RCC 7860 (cell line): ENCODE measurements around the gene RAPGEF1.

Experiments used
- DNase-seq: peaks from one replicate; pipeline ENCODE4 v3.0.0-alpha.2; 2015; ENCODE audit warnings: low spot score
- FAIRE-seq: peaks from 2 replicates; lab custom pipeline; 2012; peaks lifted over from hg19 to GRCh38; lab: Jason Lieb, UNC

RAPGEF1 gene

DNA sequence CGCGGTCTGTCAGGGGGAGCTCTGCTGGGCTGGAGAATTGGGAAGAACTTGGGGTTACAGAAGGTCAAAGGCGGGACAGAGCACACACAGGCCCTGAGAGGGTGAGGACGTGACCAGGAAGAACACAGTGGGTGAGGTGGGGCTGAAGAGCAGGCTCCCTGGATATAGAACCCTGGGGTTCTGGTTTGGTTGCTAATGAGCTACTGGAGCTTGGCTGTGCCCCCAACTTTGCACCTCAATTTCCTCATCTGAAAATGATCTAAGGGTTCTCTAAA, 110.7 kb downstream of the RAPGEF1 start:
- DNase-seq, result no peak
- FAIRE-seq, result no peak

DNA sequence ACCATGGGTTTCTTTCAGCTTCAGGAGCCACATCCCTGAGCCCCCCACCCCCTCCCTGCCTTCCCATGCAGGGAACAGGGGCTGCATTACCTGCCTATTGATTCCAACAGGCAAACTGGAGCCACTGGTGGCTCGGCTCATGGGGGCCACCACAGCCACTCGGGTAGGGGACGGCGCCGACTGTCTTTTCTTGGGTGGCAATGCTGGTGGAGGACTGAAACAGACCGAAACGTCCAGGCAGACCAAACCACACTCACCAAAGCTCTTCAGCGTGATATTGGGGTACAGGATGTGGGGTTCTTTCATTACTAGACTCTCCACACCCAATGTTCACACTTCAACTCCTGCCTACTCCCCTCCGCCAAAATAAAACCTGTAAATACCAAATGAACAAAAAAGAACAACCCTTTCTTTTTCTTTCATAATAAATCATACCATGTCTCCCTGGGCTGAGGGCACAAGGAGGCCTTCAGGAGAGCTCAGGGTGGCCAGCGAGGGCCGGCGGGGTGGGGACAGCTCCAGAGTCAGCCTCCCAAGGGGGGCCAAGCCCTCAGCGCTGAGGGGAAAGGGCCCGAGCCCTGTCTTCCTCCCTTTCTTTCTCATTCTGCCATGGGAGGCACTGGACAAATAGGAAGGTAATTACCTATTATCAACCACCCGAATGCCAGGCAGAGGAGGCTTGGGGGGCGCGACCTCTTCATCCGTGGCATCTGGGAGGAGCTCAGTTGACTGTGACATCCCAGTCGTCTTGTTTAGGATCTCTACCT, 111.2 kb downstream of the RAPGEF1 start:
- DNase-seq, result no peak
- no peak for FAIRE-seq

DNA sequence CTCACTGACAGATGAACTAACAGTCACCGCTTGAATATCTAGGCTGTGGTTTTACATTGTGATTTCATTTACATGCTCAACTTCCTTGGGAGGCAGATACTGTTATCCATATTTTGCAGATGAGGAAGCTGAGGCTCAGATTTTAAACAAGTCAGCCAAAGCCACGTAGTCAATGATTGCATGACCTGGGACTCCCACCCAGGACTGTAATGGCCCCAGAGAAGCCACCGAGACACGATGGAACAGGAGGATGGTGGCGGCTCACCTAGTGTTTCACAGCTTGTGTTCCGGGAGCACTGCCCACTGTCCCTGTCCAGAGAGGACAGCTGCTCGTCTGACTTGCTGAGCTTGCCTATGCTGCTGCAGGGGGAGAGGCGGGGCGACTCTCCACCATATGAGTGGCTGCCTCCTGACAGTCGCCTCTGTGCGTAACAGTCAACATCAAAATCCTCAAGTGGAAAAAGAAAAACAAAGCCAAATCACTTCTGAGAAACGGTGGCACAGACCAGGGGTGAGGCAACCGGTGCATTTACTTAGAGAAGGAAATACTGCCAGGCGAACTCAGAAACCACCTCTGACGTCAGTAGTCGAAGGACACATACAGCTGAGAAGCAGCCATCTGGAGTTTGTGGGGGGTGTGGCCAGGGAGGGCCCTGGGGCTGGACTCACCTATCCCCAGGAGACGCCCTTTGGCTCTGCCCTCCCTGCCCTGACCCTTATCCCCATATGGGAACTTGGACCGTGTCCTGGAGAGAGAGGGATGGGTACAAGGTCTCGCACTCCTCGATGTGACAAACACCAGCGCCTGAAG, 112.0 kb downstream of the RAPGEF1 start:
- FAIRE-seq (peak; percentile 46), DNase-seq (peak; percentile 48)

DNA sequence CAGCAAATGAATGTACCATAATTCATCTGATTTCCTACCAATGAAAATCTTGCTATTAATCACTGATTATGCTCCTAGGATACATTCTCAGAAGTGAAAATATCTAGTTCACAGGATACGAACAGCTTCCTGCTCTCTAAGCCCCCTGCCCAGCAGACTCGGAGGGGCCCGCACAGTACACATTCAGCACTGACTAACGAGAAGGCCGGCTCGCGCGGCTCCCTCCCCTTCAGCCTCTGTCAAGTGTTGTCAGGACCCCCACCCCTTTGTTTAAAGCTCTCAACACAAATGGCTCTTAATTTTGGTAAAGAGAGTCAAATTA, 112.6 kb downstream of the RAPGEF1 start:
- FAIRE-seq, result no peak

DNA sequence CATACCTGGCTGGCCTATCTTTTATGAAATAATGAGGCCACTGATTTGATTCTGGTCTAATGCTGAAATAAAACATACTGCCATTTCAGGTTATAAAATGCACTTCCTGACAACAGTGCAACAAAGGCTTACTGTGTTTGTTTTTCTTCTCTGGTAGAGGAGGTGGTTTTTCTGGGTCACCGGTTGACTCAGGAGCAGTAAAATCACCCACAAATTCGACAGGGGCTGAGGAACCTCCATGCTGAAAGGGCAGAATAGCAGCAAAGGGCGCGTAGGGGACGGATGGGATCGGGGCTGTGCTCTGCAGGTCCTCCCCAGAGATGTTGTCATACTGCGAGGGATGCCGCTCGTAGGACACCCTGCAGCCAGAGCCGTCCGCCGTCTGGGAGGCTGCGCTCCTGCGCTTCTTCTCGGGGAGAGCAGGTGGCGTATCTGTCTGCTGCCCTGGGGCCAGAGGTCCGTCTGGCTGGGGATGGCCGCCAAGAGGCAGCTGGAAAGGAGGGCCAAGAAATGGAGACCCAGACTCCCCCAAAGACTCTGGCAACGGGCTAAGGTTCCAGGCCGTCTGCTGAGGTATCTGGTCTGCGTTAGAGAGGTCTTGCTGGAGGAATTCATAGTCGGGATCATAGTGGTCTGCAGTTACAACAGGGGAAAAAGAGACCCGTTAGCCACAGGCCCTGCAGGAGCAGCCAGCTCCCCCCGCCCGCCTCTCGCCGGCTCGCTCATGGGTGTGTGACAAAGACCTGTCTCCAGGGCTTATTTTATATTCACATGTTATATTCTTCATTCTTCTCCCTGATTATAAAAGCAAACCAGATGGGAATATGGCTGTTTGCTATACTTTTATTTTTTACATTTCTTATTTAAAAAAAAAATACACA, 113.8 kb downstream of the RAPGEF1 start:
- DNase-seq (no peak), FAIRE-seq (no peak)

More for the DNA sequence above, 112.6 kb downstream of the RAPGEF1 start:
- no peak for DNase-seq

DNA sequence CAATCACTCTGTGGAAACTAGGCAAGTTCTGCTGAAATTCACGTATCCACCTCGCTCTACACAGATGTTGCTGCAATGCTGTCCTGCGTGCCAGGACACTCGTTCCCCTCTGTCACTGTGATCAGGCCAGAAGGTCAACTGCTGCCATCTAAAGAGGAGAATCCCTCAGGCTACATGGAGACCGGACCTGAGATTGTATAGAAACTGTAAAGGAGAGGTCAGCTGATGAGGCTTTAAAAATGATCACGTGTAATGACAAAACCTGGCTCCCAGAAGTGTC, 114.4 kb downstream of the RAPGEF1 start:
- FAIRE-seq, result no peak
- DNase-seq, result no peak

DNA sequence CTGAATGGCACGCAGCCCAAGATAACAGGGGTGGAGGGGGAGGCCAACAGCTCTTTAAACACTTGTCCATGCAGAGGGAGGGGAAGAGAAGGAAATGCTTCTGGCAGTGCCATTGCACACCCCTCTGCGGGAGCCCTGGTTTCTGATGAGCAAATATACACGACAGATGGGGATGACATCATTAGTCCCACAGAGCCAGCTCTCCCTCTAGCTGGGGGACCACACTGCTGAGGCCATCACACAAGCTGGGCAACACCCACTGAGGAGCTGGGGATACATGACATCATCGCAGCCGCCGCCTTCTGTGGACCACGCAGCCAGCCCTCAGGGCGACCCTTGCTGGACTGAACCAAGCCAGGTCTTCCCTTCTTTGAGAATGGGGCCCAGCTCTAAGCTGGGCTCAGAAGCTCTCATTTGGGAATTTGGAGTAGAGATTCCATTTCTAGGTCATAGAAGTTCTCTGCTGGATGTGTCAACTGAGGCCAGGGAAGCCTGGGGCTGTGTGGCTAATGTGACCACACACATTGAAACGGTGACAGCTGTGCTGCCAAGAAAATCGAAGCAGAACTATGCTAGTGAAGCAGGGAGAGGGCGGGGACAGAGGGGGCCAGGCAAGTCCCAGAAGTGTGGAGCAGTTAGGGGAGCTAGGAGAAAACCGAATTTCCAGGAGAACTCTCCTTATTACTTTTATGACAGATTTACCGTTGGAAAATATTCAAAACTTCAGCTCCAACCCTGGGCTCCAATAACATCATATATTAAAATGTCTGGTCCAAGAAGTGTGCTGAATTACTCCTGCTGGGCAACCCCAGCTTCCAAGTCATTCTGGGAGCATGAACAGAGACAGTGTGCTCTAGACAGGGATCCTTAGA, 115.0 kb downstream of the RAPGEF1 start:
- FAIRE-seq, result no peak
- DNase-seq, result no peak

DNA sequence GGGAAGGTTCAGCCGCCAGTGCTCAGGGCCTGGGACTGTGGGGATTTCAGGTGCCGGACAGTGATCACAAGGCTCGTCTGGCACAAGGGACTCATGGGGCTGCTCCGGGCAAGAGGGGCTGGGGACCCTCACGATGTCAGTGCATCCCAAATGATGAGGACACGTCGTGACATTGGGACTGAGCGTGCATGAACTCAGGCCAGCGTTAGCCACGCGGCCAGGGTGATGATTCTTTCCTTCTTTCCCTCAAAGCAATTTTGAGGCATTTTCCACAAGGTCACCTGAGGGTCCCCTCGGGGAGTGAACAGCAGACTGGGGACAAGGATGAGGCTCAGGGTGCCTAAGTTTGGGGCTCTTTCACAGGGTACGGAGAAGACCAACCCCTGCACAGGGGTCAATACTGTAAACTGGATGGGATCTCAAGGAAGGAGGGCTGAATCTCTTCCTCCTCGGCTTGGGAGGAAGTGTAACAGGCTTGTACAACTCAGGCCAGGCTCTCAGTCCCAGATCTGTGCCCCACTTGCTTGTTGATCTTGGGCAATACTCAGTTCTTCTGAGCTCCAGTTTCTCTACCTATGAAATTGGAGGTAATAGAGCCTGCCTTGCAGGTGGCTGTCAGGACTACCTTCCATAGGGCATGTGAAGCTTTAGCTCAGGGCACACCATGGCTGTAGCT, 116.1 kb downstream of the RAPGEF1 start:
- FAIRE-seq (no peak), DNase-seq (no peak)

DNA sequence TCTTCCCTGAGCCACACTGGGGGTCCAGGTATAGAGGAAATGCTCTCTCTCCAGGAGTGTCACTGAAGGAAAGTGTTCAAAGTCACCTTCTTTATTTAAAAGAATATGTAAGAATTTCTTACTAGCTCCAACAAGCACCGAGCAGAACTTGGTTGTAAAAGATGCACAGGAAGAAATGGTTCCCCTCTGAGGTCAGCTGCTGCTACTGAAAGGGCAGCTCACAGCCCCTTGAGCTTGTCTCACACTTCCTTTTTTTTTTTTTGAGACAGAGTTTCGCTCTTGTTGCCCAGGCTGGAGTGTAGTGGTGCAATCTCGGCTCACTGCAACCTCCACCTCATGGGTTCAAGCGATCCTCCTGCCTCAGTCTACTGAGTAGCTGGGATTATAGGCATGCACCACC, 117.4 kb downstream of the RAPGEF1 start:
- DNase-seq (no peak), FAIRE-seq (no peak)

DNA sequence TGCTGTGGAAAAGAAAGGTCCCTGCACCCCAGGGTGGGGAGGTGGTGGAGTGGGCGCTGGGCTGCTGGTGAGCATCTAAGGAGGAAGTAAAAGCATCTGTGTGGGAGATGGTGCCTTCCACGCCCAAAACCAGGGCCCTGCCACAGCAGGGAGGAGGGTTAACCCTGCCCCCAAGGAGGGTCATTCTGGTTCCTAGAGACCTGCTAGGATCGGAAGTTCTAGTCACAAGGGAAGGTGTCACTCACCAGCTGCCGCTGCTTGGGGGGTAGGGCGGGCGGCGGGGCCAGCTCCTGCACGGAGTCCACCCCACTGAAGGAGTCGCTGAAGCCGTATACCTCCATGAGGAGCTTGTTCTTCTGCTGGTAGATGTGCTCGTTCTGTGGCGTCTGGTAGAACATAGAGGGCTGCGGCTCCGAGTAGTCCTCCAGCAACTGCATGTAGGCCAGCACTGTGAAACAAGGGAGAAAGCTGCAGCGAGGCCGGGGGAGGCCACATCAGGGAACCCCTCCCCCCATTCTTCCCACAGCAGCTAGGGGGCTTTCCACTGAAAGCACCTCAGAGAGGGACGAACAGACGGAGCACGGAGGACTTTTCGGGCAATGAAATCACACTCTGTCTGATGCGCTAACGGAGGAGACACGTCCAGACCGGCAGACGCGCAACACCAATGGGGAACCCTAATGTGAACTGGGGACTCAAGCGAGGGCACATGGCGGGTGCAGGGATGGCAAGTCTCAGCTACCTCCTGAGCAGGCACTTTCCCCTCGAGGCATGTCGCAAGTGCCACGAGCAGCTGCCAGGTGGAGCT, 118.1 kb downstream of the RAPGEF1 start:
- DNase-seq (no peak), FAIRE-seq (no peak)

DNA sequence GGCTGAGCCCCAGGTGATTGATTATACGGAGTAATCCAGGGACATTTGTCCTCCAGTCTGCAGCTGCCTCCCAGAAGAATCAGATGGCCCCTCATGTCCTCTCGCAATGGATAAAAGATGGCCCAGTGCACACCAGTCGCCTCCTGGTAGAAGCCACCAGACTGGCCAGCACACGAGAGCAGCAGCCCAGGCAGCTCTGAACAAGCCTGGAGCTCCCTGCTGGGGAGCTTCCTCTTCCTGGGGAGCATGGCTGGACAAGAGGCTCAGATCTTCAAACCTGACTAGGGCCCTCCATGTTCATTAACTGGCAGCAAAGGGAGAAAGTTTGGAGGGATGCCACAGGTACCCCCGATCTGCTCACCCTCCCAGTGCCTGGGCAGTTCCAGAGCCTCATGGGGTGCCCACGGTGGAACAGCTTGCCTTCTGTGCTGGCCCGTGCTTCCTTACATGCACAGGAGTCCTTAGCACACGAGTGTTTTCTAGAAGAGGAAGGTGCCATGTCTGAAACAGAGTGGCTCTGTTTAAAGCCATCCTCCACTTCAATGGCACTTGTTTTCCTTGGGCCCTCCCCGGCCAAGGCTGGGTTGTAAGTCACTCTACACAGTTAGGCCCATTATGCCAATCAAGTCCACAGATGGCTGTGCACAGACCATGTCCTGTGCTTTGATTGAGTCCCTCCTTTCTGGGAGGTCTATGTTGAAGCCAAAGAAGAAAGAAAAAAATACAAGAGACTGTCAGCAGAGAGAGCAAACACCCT, 118.9 kb downstream of the RAPGEF1 start:
- no peak for DNase-seq
- FAIRE-seq, result no peak

DNA sequence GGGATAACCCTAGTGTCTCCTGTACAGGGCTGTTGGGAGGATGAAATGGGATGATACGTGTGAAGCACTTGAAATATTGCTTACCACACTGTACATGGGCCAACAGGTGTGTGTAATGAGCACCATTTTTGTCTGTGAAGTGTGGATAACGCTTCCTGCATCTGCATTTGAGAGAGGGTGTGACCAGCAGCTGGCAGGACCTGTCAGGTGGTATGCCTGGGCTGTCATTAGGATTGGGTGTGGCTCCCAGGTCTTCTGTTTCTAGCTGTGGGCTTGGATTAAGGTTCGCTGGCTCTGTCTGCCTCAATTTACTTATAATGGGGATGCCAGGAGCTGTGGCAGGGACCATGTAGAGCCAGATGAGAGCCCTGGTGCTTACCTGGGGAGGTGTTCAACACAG, 120.2 kb downstream of the RAPGEF1 start:
- no peak for FAIRE-seq
- no peak for DNase-seq

DNA sequence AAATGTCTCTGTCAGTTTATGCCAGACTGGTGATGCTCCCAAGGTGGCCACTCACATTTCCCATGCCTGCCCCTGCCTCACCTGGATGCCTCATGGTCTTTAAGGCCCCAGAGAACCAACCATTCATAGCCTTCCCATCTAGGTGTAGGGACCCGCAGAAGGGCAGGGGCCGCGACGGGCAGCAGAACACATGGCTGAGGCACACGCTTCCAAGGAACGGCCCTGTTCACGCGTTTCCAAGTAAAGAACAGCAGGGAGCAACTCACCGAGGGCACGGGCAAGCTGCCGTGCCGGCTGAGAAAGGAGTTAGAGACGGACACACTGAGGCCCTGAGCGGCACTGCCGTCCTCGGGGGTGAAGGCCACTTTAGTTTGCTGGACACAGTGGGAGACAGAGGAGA, 121.1 kb downstream of the RAPGEF1 start:
- FAIRE-seq (no peak), DNase-seq (no peak)

DNA sequence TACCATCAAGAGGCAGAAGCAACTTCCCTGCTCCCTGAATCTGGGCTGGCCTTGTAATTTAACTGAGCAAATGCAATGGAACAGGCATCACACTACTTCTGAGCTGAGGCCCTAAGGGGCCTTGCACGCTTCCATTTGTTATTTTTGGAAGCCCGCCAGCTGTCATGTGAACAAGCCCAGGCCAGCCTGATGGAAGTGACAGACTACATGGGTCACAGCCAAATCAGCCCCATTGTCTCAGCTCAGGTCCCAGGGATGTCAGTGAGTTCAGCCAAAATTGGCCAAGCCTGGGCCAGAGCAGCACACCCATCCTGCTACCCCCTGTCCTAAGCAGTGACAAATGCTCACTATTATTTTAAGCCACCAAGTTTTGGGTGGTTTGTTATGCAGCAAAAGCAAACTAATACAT, 121.8 kb downstream of the RAPGEF1 start:
- DNase-seq, result peak; percentile 6
- FAIRE-seq, result no peak

DNA sequence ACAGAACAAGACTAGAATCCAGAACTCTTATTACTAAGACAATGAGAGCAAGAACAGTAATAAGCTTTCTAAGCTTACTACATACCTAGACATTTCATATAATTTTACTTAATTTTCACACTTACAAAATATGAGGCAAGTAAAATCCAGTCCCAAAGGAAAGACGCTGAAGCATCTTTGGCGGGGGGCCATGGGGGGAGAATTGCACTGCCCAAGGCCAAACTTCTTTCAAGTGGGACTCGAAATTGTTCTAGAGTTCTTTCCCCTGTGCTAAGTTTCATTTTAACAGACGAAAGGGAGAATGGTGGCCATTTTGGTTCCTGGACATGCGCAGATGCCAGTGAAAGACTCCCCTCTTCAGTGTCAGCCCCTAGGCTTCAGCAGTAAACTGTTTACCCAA, 122.3 kb downstream of the RAPGEF1 start:
- FAIRE-seq (no peak), DNase-seq (no peak)

DNA sequence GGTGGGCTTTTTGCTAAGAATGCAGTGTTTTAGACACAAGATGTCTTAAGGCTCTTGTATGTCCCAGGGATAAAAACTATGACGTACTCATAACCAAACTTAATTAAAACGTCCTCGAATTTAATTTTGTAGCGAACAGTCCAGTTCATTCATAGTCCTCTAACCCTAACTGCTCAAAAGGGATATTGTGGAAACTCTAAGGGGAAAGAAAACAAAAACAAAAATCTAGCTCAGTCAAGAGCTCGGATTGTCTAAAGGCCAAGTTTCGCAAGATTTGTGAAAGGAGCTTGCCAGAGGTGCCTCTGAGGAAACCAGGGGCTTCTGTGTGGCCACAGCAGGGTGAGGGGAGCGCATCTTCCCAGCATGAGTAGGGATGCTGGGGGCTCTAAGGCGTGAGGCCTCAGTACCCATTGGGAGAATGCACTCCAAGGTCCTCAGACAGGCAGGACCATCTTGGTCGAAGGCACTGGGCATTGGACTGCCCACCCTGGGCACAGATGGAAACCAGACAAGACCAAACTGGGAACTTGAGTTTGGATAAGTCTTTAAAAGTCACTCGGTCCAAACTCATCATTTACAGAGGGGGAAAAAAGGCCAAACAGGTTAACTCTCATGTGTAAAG, 122.8 kb downstream of the RAPGEF1 start:
- FAIRE-seq (no peak), DNase-seq (no peak)

DNA sequence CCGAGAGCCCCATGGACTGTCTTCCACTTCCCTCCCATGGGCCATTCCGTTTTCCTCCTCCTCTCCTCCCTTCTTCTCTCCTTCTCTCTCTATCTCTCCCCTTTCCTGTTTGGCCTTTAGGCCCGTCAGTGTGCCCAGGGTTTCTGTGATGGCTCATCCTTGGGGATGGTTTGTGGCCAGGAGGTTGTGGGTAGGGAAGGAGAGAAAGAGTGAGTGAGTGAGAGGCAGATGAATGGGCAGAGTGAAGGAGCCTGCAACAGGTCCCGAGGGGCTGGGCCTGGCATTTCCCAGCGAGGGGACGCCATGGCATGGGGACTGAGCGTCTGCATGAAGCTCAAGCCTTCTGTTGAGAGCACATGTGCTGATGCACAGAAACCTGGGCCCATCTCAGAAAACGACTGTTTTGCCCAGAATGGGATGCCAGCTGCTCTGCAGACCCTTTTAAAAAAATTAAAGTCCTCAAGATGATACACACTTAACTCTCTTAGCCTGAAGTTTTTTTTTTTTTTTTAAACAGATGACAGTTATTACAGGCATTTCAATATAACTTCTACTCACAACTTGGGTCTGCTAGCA, 125.4 kb downstream of the RAPGEF1 start:
- no peak for DNase-seq
- no peak for FAIRE-seq

DNA sequence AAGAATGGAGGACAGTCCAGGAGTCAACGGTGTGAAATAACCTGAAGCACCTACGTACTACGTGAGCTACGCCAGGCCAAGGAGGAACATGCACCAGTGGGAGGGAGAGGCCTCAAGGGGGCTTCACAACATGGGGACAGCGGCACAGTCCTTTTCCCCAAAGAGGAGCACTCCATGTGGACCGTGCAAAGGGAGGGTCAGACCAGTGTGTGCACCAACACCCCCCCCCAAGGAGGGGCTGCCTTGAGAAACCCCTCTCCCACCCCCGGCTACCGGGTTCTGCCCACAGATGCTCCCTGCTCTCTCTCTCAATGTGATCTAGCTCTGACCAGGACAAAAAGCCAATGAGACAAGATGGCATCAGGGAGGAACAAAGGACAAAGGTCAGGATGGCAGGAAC, 126.0 kb downstream of the RAPGEF1 start:
- DNase-seq (no peak), FAIRE-seq (no peak)
